ENCODE data around the gene LRMDA. TPM values are rescaled to one million over a fixed set of nuclear protein-coding genes. Genes with fewer than 3 reads are reported as not detected.

The LRMDA gene
- total RNA-seq, 1 donor from 2014 or later, result not detected

DNA sequence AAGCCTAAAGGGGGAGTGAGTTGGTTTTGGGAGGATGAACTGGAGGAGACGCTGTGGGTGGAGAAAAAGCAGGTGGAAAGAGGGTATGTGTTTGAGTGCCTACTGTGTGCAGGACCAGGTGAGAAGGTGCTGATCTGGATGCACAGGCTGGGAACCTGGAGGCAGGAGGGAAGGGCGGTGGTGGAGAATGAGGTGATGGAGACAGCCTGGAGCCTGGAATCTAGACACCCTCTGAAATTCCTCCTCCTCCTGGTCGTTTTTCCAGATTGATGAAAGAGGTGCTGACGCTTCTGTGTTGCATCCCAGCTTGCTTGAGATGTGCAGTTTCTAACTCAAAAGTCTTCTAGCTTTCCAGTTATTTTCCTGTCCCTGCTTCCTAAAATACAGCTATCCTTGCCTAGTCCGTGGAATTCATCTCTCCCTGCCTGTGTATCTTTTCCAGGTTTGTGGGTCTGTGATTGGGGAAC is 67.5 kb downstream of the LRMDA start:
- H3K36me3 Mint-ChIP-seq (ENCODE audit: low read depth), result no peaks in the 10 kb centered on the region
- no peaks in the 10 kb centered on the region for H3K27me3 Mint-ChIP-seq
- H3K4me1 Mint-ChIP-seq, result no peaks in the 10 kb centered on the region
- POLR2A ChIA-PET, result no interaction called here
- TF ChIP-seq, protein P1, sequence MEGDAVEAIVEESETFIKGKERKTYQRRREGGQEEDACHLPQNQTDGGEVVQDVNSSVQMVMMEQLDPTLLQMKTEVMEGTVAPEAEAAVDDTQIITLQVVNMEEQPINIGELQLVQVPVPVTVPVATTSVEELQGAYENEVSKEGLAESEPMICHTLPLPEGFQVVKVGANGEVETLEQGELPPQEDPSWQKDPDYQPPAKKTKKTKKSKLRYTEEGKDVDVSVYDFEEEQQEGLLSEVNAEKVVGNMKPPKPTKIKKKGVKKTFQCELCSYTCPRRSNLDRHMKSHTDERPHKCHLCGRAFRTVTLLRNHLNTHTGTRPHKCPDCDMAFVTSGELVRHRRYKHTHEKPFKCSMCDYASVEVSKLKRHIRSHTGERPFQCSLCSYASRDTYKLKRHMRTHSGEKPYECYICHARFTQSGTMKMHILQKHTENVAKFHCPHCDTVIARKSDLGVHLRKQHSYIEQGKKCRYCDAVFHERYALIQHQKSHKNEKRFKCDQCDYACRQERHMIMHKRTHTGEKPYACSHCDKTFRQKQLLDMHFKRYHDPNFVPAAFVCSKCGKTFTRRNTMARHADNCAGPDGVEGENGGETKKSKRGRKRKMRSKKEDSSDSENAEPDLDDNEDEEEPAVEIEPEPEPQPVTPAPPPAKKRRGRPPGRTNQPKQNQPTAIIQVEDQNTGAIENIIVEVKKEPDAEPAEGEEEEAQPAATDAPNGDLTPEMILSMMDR (IDR thresholded peaks at IDR 0.05), result no peak
- no peak overlapping the region for H3K4me3 Mint-ChIP-seq
- intact Hi-C loops (cut with micrococcal nuclease), result no loop called here
- ATAC-seq (ENCODE audit: low read depth) (no peak), DNase-seq (no peak)
- CTCF ChIA-PET, result no interaction called here
- no peak overlapping the region for H3K27ac Mint-ChIP-seq
- H3K9me3 Mint-ChIP-seq, result no peaks in the 10 kb centered on the region

DNA sequence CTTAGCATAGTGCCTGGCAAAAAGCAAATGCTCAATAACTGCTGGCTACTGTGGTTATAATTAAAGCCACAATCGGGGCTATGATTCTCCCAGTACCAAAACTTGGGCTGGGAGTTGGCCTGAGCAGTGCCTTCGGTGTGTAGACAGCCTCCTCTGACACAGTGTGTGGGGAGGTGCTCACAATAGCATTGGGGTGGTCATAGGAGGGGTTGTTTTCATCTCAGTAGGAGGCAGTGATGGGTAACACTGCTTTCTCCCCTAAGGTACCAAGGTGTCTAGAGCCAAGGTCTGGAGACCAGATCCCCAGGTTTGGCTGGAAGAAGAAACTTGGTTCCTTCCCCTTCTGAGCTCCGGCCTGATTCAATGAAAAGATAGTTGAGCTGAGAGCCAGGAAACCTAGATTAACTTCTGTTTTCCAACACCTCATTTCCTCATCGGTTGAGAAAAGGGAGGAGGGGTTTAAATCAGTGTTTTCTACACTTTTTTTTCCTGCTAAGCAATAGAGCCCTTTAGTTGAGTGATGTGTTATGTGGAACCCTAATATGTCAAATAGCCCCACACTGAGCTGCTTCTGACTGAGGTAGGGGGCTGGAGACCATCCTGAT is 68.2 kb downstream of the LRMDA start:
- ATAC-seq (ENCODE audit: low read depth), result no peak
- H3K27me3 Mint-ChIP-seq, result no peaks in the 10 kb centered on the region
- TF ChIP-seq, protein P1 (IDR thresholded peaks at IDR 0.05), result no peak
- POLR2A ChIA-PET, result no interaction called here
- intact Hi-C loops (cut with micrococcal nuclease), result no loop called here
- no peaks in the 10 kb centered on the region for H3K36me3 Mint-ChIP-seq (ENCODE audit: low read depth)
- H3K27ac Mint-ChIP-seq, result no peak overlapping the region
- no peak for DNase-seq
- H3K9me3 Mint-ChIP-seq, result no peaks in the 10 kb centered on the region
- H3K4me1 Mint-ChIP-seq, result no peaks in the 10 kb centered on the region
- CTCF ChIA-PET, result no interaction called here
- H3K4me3 Mint-ChIP-seq, result no peak overlapping the region

DNA sequence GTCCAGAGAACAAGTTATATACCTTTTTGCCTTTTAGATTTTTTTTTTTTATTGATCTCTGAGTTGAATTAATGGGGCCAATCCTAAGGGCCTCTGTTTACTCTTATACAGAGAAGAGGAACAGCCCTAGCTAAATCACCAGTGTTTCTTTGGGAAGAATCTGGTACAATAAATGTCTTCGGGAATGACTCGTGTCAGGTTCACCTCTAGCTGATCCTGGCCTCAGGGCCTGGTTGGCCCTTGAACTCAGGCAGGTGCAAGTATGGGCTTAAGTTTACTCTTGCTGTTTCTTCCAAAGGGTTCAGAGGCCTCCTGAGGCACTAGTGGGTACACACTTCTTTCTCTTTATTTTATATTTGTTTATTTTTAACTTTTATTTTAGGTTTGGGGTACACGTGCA is 71.0 kb downstream of the LRMDA start:
- Mint-ChIP-seq H3K9me3 (no peaks in the 10 kb centered on the region), H3K4me1 (no peaks in the 10 kb centered on the region), H3K27ac (no peak overlapping the region), H3K27me3 (peaks cover 3% of the 10 kb centered on the region), H3K36me3 (ENCODE audit: low read depth) (no peaks in the 10 kb centered on the region), H3K4me3 (no peak overlapping the region)
- intact Hi-C loops (cut with micrococcal nuclease), result no loop called here
- CTCF ChIA-PET, result no interaction called here
- POLR2A ChIA-PET, result no interaction called here
- DNase-seq (no peak), ATAC-seq (ENCODE audit: low read depth) (no peak)
- TF ChIP-seq, protein P1 (IDR thresholded peaks at IDR 0.05), result no peak

DNA sequence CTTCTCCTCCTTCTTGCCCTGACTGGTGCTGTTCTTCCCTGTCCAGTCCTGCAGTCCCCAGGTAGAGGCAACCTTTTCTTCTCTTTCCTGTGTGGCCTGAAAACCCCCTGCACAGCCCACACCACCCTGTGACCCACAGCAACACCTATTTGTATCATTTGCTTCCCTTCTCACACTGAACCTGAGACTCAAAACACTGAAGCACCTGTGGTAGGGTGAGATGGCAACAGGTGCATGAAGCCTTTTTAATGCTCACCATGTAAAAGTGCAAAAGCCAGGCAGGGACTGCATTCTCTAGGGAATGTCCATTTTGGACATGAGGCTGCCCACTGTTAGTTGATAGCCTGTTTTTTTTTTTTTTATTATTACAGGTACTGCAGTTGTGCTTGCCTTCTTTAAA is 71.4 kb downstream of the LRMDA start:
- no peaks in the 10 kb centered on the region for H3K36me3 Mint-ChIP-seq (ENCODE audit: low read depth)
- ATAC-seq (ENCODE audit: low read depth), result no peak
- ChIA-PET CTCF (no interaction called here), POLR2A (no interaction called here)
- peaks cover 3% of the 10 kb centered on the region for H3K27me3 Mint-ChIP-seq
- no peaks in the 10 kb centered on the region for H3K9me3 Mint-ChIP-seq
- TF ChIP-seq, protein P1 (IDR thresholded peaks at IDR 0.05), result no peak
- no peak overlapping the region for H3K27ac Mint-ChIP-seq
- intact Hi-C loops (cut with micrococcal nuclease), result no loop called here
- no peak overlapping the region for H3K4me3 Mint-ChIP-seq
- DNase-seq, result no peak
- no peaks in the 10 kb centered on the region for H3K4me1 Mint-ChIP-seq

DNA sequence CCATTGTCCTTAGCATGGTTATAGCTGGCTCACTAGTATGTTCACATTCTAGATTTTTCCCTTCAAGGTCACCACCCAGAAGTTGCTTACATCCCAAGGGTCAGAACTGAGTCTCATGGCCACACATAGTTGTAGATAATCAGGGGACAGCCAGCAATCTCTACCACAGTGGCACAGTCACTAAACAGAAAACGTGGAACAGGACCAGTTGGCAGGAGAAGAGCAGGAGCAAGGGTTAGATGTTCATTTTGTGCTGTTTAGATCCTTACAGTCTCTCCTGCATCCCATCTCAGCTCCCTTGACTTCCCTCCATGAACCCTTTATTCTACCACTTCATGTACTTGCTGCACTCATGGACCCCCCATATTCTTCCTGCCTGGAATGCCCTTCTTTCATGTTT is 73.9 kb downstream of the LRMDA start:
- no peak overlapping the region for H3K4me3 Mint-ChIP-seq
- no peak overlapping the region for H3K27ac Mint-ChIP-seq
- no peaks in the 10 kb centered on the region for H3K36me3 Mint-ChIP-seq (ENCODE audit: low read depth)
- POLR2A ChIA-PET, result no interaction called here
- H3K9me3 Mint-ChIP-seq, result no peaks in the 10 kb centered on the region
- CTCF ChIA-PET, result no interaction called here
- H3K27me3 Mint-ChIP-seq, result peaks cover 3% of the 10 kb centered on the region
- H3K4me1 Mint-ChIP-seq, result no peaks in the 10 kb centered on the region
- TF ChIP-seq, protein P1 (IDR thresholded peaks at IDR 0.05), result no peak
- ATAC-seq (ENCODE audit: low read depth) (no peak), DNase-seq (no peak)
- intact Hi-C loops (cut with micrococcal nuclease), result no loop called here

All from activated B cell treated with CpG ODN at 0.5 μM for 24 hours (primary cell).